Endodermal cell (in vitro differentiated cells): Measurements from ENCODE around the gene ENAH. TPM values are rescaled to one million over a fixed set of nuclear protein-coding genes. Genes with fewer than 3 reads are reported as not detected.
"Not testable (repeated sequence)": the region's sequence is repeated elsewhere in the genome, so short reads cannot be mapped to it uniquely, and the experiment has no call there.

Experiments
- DNase-seq: peaks from one replicate; pipeline ENCODE4 v3.0.0-alpha.2; 2017
- H3K27ac ChIP-seq: 2 replicates; pipeline ENCODE4 v1.5.1; 2013; ENCODE audit warnings: mild to moderate bottlenecking, low read depth, low read length, moderate library complexity
- H3K27me3 ChIP-seq: 2 replicates; pipeline ENCODE4 v1.6.1; 2013; ENCODE audit warnings: mild to moderate bottlenecking, low read length, moderate library complexity; ENCODE audit not compliant: insufficient read depth, control insufficient read depth, poor library complexity, severe bottlenecking
- H3K36me3 ChIP-seq: 2 replicates; pipeline ENCODE4 v1.7.0; 2013; ENCODE audit warnings: mild to moderate bottlenecking, low read length, moderate library complexity; ENCODE audit not compliant: control insufficient read depth, insufficient read depth
- H3K4me1 ChIP-seq: one replicate; pipeline ENCODE4 v1.7.0; 2013; ENCODE audit warnings: low read length; ENCODE audit not compliant: control insufficient read depth, insufficient read depth
- H3K4me3 ChIP-seq: 2 replicates; pipeline ENCODE4 v1.5.1; 2013; ENCODE audit warnings: mild to moderate bottlenecking, low read length, moderate library complexity
- H3K9ac ChIP-seq: 2 replicates; pipeline ENCODE4 v1.6.1; 2013; ENCODE audit warnings: mild to moderate bottlenecking, low read length, moderate library complexity; ENCODE audit not compliant: poor library complexity, severe bottlenecking; ENCODE audit errors: extremely low read depth
- H3K9me3 ChIP-seq: 2 replicates; pipeline ENCODE4 v1.6.1; 2013; ENCODE audit warnings: mild to moderate bottlenecking, low read length, moderate library complexity; ENCODE audit not compliant: control insufficient read depth
- H3K27ac Mint-ChIP-seq: 2 replicates; pipeline ENCODE4 v1.8.0; 2020; ENCODE audit warnings: mixed read lengths
- H3K27me3 Mint-ChIP-seq: 2 replicates; pipeline ENCODE4 v1.8.0; 2021; ENCODE audit warnings: mild to moderate bottlenecking, mixed read lengths; ENCODE audit not compliant: insufficient read depth
- H3K36me3 Mint-ChIP-seq: 2 replicates; pipeline ENCODE4 v1.8.0; 2020; ENCODE audit warnings: low read depth, mixed read lengths
- H3K4me1 Mint-ChIP-seq: 2 replicates; pipeline ENCODE4 v1.8.0; 2020; ENCODE audit warnings: mixed read lengths
- H3K4me3 Mint-ChIP-seq: 2 replicates; pipeline ENCODE4 v1.8.0; 2020; ENCODE audit warnings: mild to moderate bottlenecking, moderate library complexity, mixed read lengths
- H3K9me3 Mint-ChIP-seq: 2 replicates; pipeline ENCODE4 v1.8.0; 2020; ENCODE audit warnings: mild to moderate bottlenecking, mixed read lengths
- CTCF ChIP-seq: fragments of 200-600 bp; sonication (generic); conservative IDR thresholded peaks from 2 replicates; pipeline ENCODE4 v1.5.0; 2021; ENCODE audit warnings: antibody characterized with exemption, mild to moderate bottlenecking
- WGBS, 2 experiments: methylation state at CpG; one replicate each; pipeline versions ENCODE4 v1.1.5 to v1.1.7; 2013; ENCODE audit warnings: missing lambda C conversion rate in 2 of 2, mixed read lengths in 1 of 2; ENCODE audit not compliant: insufficient coverage in 1 of 2, insufficient read length in 1 of 2; 5-methylcytosine and 5-hydroxymethylcytosine counted together
- total RNA-seq, 2 donors: library from RNA; stranded (reverse); fragmentation: NEBNext Ultra II Directional in 1 of 2; extraction: Animal tissue kit (Norgen Biotek cat#: 25700) in 1 of 2; gene quantifications; 2 replicates in 1 of 2; 3 replicates in 1 of 2; pipeline ENCODE4 v1.2.1, GENCODE V29; 2021

The ENAH gene
- total RNA-seq, 2 donors from 2014 or later: 263 to 267 TPM

- TF ChIP-seq CTCF: no peak
- H3K9me3 Mint-ChIP-seq: peaks cover 5% of the 10 kb centered on the region
- no peaks in the 10 kb centered on the region for H3K4me1 ChIP-seq
- peaks cover 11% of the 10 kb centered on the region for H3K4me1 Mint-ChIP-seq
- no peaks in the 10 kb centered on the region for H3K27me3 Mint-ChIP-seq
- peaks cover 31% of the 10 kb centered on the region for H3K9me3 ChIP-seq
- no peak overlapping the region for H3K27ac Mint-ChIP-seq
- no peak for DNase-seq
- H3K36me3 ChIP-seq: peaks cover 77% of the 10 kb centered on the region
- no peak overlapping the region for H3K9ac ChIP-seq
- no peak overlapping the region for H3K27ac ChIP-seq
- peaks cover 59% of the 10 kb centered on the region for H3K36me3 Mint-ChIP-seq
- WGBS, 2 experiments: 86 to 93% methylated on average over 1 of the region's 1 CpG
- H3K27me3 ChIP-seq: no peaks in the 10 kb centered on the region
- H3K4me3 Mint-ChIP-seq: no peak overlapping the region
- H3K4me3 ChIP-seq: no peak overlapping the region
Measured at GRCh38 chr1:225638853-225639252, 14.1 kb downstream of the ENAH start.

GRCh38 chr1:225637651-225638199 lies 15.2 kb downstream of the ENAH start:
- DNase-seq: no peak
- H3K36me3 ChIP-seq: peaks cover 76% of the 10 kb centered on the region
- no peaks in the 10 kb centered on the region for H3K27me3 Mint-ChIP-seq
- H3K27me3 ChIP-seq: no peaks in the 10 kb centered on the region
- H3K9me3 Mint-ChIP-seq: peaks cover 5% of the 10 kb centered on the region
- no peak overlapping the region for H3K27ac Mint-ChIP-seq
- H3K9ac ChIP-seq: no peak overlapping the region
- peaks cover 54% of the 10 kb centered on the region for H3K36me3 Mint-ChIP-seq
- no peak overlapping the region for H3K27ac ChIP-seq
- H3K9me3 ChIP-seq: peaks cover 31% of the 10 kb centered on the region
- H3K4me1 ChIP-seq: no peaks in the 10 kb centered on the region
- WGBS, 2 experiments: 94% methylated on average over 3 of the region's 3 CpGs
- H3K4me3 Mint-ChIP-seq: no peak overlapping the region
- TF ChIP-seq CTCF: no peak
- H3K4me1 Mint-ChIP-seq: peaks cover 6% of the 10 kb centered on the region
- no peak overlapping the region for H3K4me3 ChIP-seq

GRCh38 chr1:225636992-225637391 lies 15.9 kb downstream of the ENAH start:
- H3K27ac ChIP-seq, H3K27me3 ChIP-seq, H3K4me1 Mint-ChIP-seq, DNase-seq, H3K4me1 ChIP-seq, H3K27me3 Mint-ChIP-seq, H3K9me3 Mint-ChIP-seq, H3K4me3 ChIP-seq, H3K9ac ChIP-seq, H3K4me3 Mint-ChIP-seq: not testable (repeated sequence)
- H3K36me3 ChIP-seq: peaks cover 74% of the 10 kb centered on the region
- peak overlapping the region; percentile 19 for H3K27ac Mint-ChIP-seq
- H3K36me3 Mint-ChIP-seq: peaks cover 50% of the 10 kb centered on the region
- 94 to 95% methylated on average over 8 of the region's 8 CpGs for WGBS, 2 experiments
- peaks cover 31% of the 10 kb centered on the region for H3K9me3 ChIP-seq

- Histone ChIP-seq H3K9ac (no peak overlapping the region), H3K27ac (no peak overlapping the region), H3K36me3 (peaks cover 70% of the 10 kb centered on the region), H3K27me3 (no peaks in the 10 kb centered on the region), H3K9me3 (peaks cover 31% of the 10 kb centered on the region), H3K4me1 (no peaks in the 10 kb centered on the region), H3K4me3 (no peak overlapping the region)
- Mint-ChIP-seq H3K27ac (no peak overlapping the region), H3K4me1 (peaks cover 13% of the 10 kb centered on the region), H3K27me3 (no peaks in the 10 kb centered on the region), H3K4me3 (no peak overlapping the region), H3K36me3 (peaks cover 48% of the 10 kb centered on the region), H3K9me3 (peaks cover 5% of the 10 kb centered on the region)
- TF ChIP-seq CTCF: no peak
- no peak for DNase-seq
Measured at GRCh38 chr1:225635649-225636048, 17.3 kb downstream of the ENAH start.

- H3K27me3 Mint-ChIP-seq, H3K4me3 Mint-ChIP-seq: not testable (repeated sequence)
Measured at GRCh38 chr1:225632836-225633235, 20.1 kb downstream of the ENAH start.

More at GRCh38 chr1:225632836-225633235, 20.1 kb downstream of the ENAH start:
- not testable (repeated sequence) for H3K9me3 ChIP-seq, H3K27ac ChIP-seq, H3K27me3 ChIP-seq, H3K9ac ChIP-seq, H3K27ac Mint-ChIP-seq, H3K4me3 ChIP-seq, H3K4me1 ChIP-seq, DNase-seq, H3K9me3 Mint-ChIP-seq
- WGBS, 2 experiments: 93 to 100% methylated on average over 1 to 4 of the region's 4 CpGs
- H3K36me3 ChIP-seq: peaks cover 43% of the 10 kb centered on the region
- peaks cover 27% of the 10 kb centered on the region for H3K4me1 Mint-ChIP-seq
- peaks cover 22% of the 10 kb centered on the region for H3K36me3 Mint-ChIP-seq
